ENCODE results near the gene ARF6.

ARF6 gene

GRCh38 chr14:49928015-49928414 is 35.1 kb downstream of the ARF6 start:
- no peaks in the 10 kb centered on the region for H3K79me2 ChIP-seq (ENCODE audit: low read length)
- no peaks in the 10 kb centered on the region for H3K9me3 ChIP-seq (ENCODE audit: insufficient read depth, low read length)
- no peak for TF ChIP-seq EZH2phosphoT487 (IDR thresholded peaks at IDR 0.05; ENCODE audit: low read depth)
- no peak for TF ChIP-seq CTCF (IDR thresholded peaks at IDR 0.05; ENCODE audit: low read depth, low read length)
- H3K4me1 ChIP-seq (ENCODE audit: low read length): peaks cover 25% of the 10 kb centered on the region
- no peaks in the 10 kb centered on the region for H3K27me3 ChIP-seq (ENCODE audit: low read depth, low read length)
- no peak overlapping the region for H3K9ac ChIP-seq (ENCODE audit: low read length)
- H3K27ac ChIP-seq (ENCODE audit: low read length): no peak overlapping the region
- H4K20me1 ChIP-seq (ENCODE audit: insufficient read depth, low read length): no peaks in the 10 kb centered on the region
- H3K36me3 ChIP-seq (replicated peaks; ENCODE audit: low read depth, low read length): no peaks in the 10 kb centered on the region
- no peak overlapping the region for H3K4me2 ChIP-seq (ENCODE audit: low read length)
- no peak overlapping the region for H2AFZ ChIP-seq (ENCODE audit: low read depth, low read length)
- H3K4me3 ChIP-seq (ENCODE audit: low read length): no peak overlapping the region

GRCh38 chr14:49930720-49931119 is 37.8 kb downstream of the ARF6 start:
- Histone ChIP-seq H4K20me1 (ENCODE audit: insufficient read depth, low read length) (no peaks in the 10 kb centered on the region), H3K9me3 (ENCODE audit: insufficient read depth, low read length) (no peaks in the 10 kb centered on the region), H3K4me3 (ENCODE audit: low read length) (no peak overlapping the region), H3K4me2 (ENCODE audit: low read length) (no peak overlapping the region), H3K9ac (ENCODE audit: low read length) (no peak overlapping the region), H3K4me1 (ENCODE audit: low read length) (peaks cover 17% of the 10 kb centered on the region), H3K27me3 (ENCODE audit: low read depth, low read length) (no peaks in the 10 kb centered on the region), H3K27ac (ENCODE audit: low read length) (no peak overlapping the region), H2AFZ (ENCODE audit: low read depth, low read length) (no peak overlapping the region), H3K79me2 (ENCODE audit: low read length) (no peaks in the 10 kb centered on the region), H3K36me3 (replicated peaks; ENCODE audit: low read depth, low read length) (no peaks in the 10 kb centered on the region)
- TF ChIP-seq CTCF (IDR thresholded peaks at IDR 0.05; ENCODE audit: low read depth, low read length): no peak
- no peak for TF ChIP-seq EZH2phosphoT487 (IDR thresholded peaks at IDR 0.05; ENCODE audit: low read depth)

- H3K9me3 ChIP-seq (ENCODE audit: insufficient read depth, low read length): no peaks in the 10 kb centered on the region
- no peaks in the 10 kb centered on the region for H3K27me3 ChIP-seq (ENCODE audit: low read depth, low read length)
- no peaks in the 10 kb centered on the region for H3K79me2 ChIP-seq (ENCODE audit: low read length)
- H2AFZ ChIP-seq (ENCODE audit: low read depth, low read length): no peak overlapping the region
- no peak overlapping the region for H3K9ac ChIP-seq (ENCODE audit: low read length)
- TF ChIP-seq EZH2phosphoT487 (IDR thresholded peaks at IDR 0.05; ENCODE audit: low read depth): no peak
- no peak for TF ChIP-seq CTCF (IDR thresholded peaks at IDR 0.05; ENCODE audit: low read depth, low read length)
- H4K20me1 ChIP-seq (ENCODE audit: insufficient read depth, low read length): no peaks in the 10 kb centered on the region
- H3K36me3 ChIP-seq (replicated peaks; ENCODE audit: low read depth, low read length): no peaks in the 10 kb centered on the region
- no peak overlapping the region for H3K27ac ChIP-seq (ENCODE audit: low read length)
- H3K4me3 ChIP-seq (ENCODE audit: low read length): no peak overlapping the region
- H3K4me1 ChIP-seq (ENCODE audit: low read length): peaks cover 17% of the 10 kb centered on the region
- no peak overlapping the region for H3K4me2 ChIP-seq (ENCODE audit: low read length)
Measured at GRCh38 chr14:49931523-49931922, 38.6 kb downstream of the ARF6 start.

- Histone ChIP-seq H3K27ac (ENCODE audit: low read length) (no peak overlapping the region), H3K9me3 (ENCODE audit: insufficient read depth, low read length) (no peaks in the 10 kb centered on the region), H3K4me2 (ENCODE audit: low read length) (no peak overlapping the region), H2AFZ (ENCODE audit: low read depth, low read length) (no peak overlapping the region), H3K4me1 (ENCODE audit: low read length) (peaks cover 17% of the 10 kb centered on the region), H3K4me3 (ENCODE audit: low read length) (no peak overlapping the region), H3K27me3 (ENCODE audit: low read depth, low read length) (no peaks in the 10 kb centered on the region), H3K36me3 (replicated peaks; ENCODE audit: low read depth, low read length) (no peaks in the 10 kb centered on the region), H3K9ac (ENCODE audit: low read length) (no peak overlapping the region), H3K79me2 (ENCODE audit: low read length) (no peaks in the 10 kb centered on the region), H4K20me1 (ENCODE audit: insufficient read depth, low read length) (no peaks in the 10 kb centered on the region)
- TF ChIP-seq EZH2phosphoT487 (IDR thresholded peaks at IDR 0.05; ENCODE audit: low read depth) (no peak), CTCF (IDR thresholded peaks at IDR 0.05; ENCODE audit: low read depth, low read length) (no peak)
Measured at GRCh38 chr14:49933128-49933527, 40.2 kb downstream of the ARF6 start.
